HepG2 (cell line): Measurements from ENCODE around the gene DEFB113.

Experiments
- DPF2 ChIP-seq: sonication (generic); formaldehyde crosslinking; IDR thresholded peaks from 2 replicates; pipeline ENCODE4 v1.4.0; 2020; ENCODE audit warnings: mild to moderate bottlenecking, low read depth, missing genetic modification reagents, borderline replicate concordance
- IKZF1 ChIP-seq: fragments of 450-650 bp; IDR thresholded peaks from 2 replicates; pipeline ENCODE4 v1.7.1; 2016
- TOE1 ChIP-seq: sonication (generic); formaldehyde crosslinking; IDR thresholded peaks from 2 replicates; pipeline ENCODE4 v1.4.0; 2020; ENCODE audit warnings: mild to moderate bottlenecking, missing genetic modification reagents
- ZNF747 ChIP-seq: sonication (generic); formaldehyde crosslinking; IDR thresholded peaks from 2 replicates; pipeline ENCODE4 v1.8.1; 2023; ENCODE audit warnings: missing genetic modification reagents, mild to moderate bottlenecking, borderline replicate concordance
- TF ChIP-seq, protein P1 (sequence below): sonication (generic); formaldehyde crosslinking; IDR thresholded peaks from 2 replicates; pipeline ENCODE4 v1.5.0; 2020; ENCODE audit warnings: mild to moderate bottlenecking, missing genetic modification reagents, moderate library complexity
- TF ChIP-seq, protein P2 (sequence below), 2 experiments: sonication (generic) in 1 of 2; formaldehyde crosslinking in 1 of 2; IDR thresholded peaks; 2 replicates each; pipeline versions ENCODE4 v1.5.1 to v1.6.1; 2011 to 2020; ENCODE audit warnings: borderline replicate concordance in 1 of 2, low read depth in 1 of 2, low read length in 1 of 2, mild to moderate bottlenecking in 1 of 2, missing genetic modification reagents in 1 of 2, moderate library complexity in 1 of 2
- TF ChIP-seq, protein P3 (sequence below): sonication (generic); formaldehyde crosslinking; IDR thresholded peaks from 2 replicates; pipeline ENCODE4 v1.9.0; 2021; ENCODE audit warnings: mild to moderate bottlenecking, missing genetic modification reagents

DNA sequence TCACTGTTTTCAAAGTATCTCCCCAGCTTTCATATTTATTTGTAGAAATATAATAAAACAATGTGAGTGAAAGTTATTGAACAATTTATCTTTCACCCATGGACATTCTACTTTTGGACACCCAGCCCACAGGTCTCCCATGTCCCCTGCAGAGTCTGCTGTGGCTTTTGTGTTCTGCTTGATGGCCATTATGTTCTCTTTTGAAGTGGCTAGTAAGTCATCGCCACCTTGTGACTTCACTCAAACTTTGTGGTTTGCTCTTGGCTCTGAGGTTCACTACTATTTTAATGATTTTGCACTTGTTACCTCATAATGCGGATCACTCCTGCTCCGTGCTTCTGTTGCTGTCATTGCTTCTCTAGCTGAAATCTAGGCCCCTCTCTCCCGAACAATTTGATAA is 10.2 kb upstream of the DEFB113 start:
- TF ChIP-seq, protein P1, sequence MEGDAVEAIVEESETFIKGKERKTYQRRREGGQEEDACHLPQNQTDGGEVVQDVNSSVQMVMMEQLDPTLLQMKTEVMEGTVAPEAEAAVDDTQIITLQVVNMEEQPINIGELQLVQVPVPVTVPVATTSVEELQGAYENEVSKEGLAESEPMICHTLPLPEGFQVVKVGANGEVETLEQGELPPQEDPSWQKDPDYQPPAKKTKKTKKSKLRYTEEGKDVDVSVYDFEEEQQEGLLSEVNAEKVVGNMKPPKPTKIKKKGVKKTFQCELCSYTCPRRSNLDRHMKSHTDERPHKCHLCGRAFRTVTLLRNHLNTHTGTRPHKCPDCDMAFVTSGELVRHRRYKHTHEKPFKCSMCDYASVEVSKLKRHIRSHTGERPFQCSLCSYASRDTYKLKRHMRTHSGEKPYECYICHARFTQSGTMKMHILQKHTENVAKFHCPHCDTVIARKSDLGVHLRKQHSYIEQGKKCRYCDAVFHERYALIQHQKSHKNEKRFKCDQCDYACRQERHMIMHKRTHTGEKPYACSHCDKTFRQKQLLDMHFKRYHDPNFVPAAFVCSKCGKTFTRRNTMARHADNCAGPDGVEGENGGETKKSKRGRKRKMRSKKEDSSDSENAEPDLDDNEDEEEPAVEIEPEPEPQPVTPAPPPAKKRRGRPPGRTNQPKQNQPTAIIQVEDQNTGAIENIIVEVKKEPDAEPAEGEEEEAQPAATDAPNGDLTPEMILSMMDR (CRISPR knock-in tag), result no peak
- TF ChIP-seq, protein P2, sequence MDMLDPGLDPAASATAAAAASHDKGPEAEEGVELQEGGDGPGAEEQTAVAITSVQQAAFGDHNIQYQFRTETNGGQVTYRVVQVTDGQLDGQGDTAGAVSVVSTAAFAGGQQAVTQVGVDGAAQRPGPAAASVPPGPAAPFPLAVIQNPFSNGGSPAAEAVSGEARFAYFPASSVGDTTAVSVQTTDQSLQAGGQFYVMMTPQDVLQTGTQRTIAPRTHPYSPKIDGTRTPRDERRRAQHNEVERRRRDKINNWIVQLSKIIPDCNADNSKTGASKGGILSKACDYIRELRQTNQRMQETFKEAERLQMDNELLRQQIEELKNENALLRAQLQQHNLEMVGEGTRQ (IDR thresholded peaks at IDR 0.05; ENCODE audit: low read depth, low read length), result no peak
- TF ChIP-seq, protein P2 (CRISPR knock-in tag; IDR thresholded peaks at IDR 0.05; ENCODE audit: borderline replicate concordance), result no peak
- TF ChIP-seq ZNF747, result no peak
- no peak for TF ChIP-seq IKZF1
- TF ChIP-seq, protein P3, sequence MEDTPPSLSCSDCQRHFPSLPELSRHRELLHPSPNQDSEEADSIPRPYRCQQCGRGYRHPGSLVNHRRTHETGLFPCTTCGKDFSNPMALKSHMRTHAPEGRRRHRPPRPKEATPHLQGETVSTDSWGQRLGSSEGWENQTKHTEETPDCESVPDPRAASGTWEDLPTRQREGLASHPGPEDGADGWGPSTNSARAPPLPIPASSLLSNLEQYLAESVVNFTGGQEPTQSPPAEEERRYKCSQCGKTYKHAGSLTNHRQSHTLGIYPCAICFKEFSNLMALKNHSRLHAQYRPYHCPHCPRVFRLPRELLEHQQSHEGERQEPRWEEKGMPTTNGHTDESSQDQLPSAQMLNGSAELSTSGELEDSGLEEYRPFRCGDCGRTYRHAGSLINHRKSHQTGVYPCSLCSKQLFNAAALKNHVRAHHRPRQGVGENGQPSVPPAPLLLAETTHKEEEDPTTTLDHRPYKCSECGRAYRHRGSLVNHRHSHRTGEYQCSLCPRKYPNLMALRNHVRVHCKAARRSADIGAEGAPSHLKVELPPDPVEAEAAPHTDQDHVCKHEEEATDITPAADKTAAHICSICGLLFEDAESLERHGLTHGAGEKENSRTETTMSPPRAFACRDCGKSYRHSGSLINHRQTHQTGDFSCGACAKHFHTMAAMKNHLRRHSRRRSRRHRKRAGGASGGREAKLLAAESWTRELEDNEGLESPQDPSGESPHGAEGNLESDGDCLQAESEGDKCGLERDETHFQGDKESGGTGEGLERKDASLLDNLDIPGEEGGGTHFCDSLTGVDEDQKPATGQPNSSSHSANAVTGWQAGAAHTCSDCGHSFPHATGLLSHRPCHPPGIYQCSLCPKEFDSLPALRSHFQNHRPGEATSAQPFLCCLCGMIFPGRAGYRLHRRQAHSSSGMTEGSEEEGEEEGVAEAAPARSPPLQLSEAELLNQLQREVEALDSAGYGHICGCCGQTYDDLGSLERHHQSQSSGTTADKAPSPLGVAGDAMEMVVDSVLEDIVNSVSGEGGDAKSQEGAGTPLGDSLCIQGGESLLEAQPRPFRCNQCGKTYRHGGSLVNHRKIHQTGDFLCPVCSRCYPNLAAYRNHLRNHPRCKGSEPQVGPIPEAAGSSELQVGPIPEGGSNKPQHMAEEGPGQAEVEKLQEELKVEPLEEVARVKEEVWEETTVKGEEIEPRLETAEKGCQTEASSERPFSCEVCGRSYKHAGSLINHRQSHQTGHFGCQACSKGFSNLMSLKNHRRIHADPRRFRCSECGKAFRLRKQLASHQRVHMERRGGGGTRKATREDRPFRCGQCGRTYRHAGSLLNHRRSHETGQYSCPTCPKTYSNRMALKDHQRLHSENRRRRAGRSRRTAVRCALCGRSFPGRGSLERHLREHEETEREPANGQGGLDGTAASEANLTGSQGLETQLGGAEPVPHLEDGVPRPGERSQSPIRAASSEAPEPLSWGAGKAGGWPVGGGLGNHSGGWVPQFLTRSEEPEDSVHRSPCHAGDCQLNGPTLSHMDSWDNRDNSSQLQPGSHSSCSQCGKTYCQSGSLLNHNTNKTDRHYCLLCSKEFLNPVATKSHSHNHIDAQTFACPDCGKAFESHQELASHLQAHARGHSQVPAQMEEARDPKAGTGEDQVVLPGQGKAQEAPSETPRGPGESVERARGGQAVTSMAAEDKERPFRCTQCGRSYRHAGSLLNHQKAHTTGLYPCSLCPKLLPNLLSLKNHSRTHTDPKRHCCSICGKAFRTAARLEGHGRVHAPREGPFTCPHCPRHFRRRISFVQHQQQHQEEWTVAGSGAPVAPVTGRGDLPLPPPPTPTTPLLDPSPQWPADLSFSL (CRISPR knock-in tag), result no peak
- TF ChIP-seq DPF2 (CRISPR knock-in tag), result no peak
- no peak for TF ChIP-seq TOE1 (CRISPR knock-in tag)
